ENCODE data around the gene COL1A2. TPM values are rescaled to one million over a fixed set of nuclear protein-coding genes. Genes with fewer than 3 reads are reported as not detected.

COL1A2 gene
- total RNA-seq, 1 experiment from 2014 or later, result 42.1 TPM

GRCh38 chr7:94392393-94392786 lies 2.3 kb upstream of the COL1A2 start:
- Histone ChIP-seq H3K79me2 (ENCODE audit: insufficient read depth, low read length) (no peaks in the 10 kb centered on the region), H2BK12ac (ENCODE audit: insufficient read length, low read depth, low read length) (no peak overlapping the region), H3K23me2 (ENCODE audit: insufficient read length, low read depth, low read length, poor library complexity, severe bottlenecking) (peaks cover 17% of the 10 kb centered on the region), H3K4me2 (ENCODE audit: insufficient read depth, insufficient read length, low read length) (no peak overlapping the region), H3K56ac (ENCODE audit: insufficient read length, low read depth, low read length) (no peak overlapping the region), H2BK120ac (ENCODE audit: low read depth, low read length, poor library complexity, severe bottlenecking) (no peak overlapping the region), H3K4me1 (ENCODE audit: insufficient read depth, low read length) (peaks cover 4% of the 10 kb centered on the region; the same call in 1 of the 2 replicates), H3K4ac (ENCODE audit: low read depth, low read length) (no peak overlapping the region), H4K20me1 (ENCODE audit: control insufficient read depth, insufficient read depth, insufficient read length) (no peaks in the 10 kb centered on the region), H2BK15ac (ENCODE audit: low read depth, low read length) (no peak overlapping the region), H3T11ph (ENCODE audit: low read length) (no peak overlapping the region), H3K79me1 (ENCODE audit: insufficient read depth, low read depth, low read length, poor library complexity, severe bottlenecking) (no peaks in the 10 kb centered on the region), H3K27ac (ENCODE audit: insufficient read length, low read depth, low read length) (no peak overlapping the region), H3K14ac (ENCODE audit: insufficient read depth, low read length) (no peak overlapping the region), H3K27me3 (ENCODE audit: insufficient read depth, low read length) (no peaks in the 10 kb centered on the region), H2BK5ac (ENCODE audit: insufficient read length, low read length) (no peak overlapping the region), H3K9ac (ENCODE audit: extremely low read depth, insufficient read length, low read length) (no peak overlapping the region), H4K5ac (ENCODE audit: insufficient read length, low read depth, low read length) (no peak overlapping the region), H2BK20ac (ENCODE audit: low read depth, low read length, poor library complexity, severe bottlenecking) (no peak overlapping the region), H3K9me3 (ENCODE audit: control insufficient read depth, low read depth, low read length) (no peaks in the 10 kb centered on the region), H2AFZ (ENCODE audit: low read length) (no peak overlapping the region), H4K91ac (ENCODE audit: insufficient read length, low read depth, low read length) (no peak overlapping the region), H3K23ac (ENCODE audit: insufficient read length, low read depth, low read length) (no peak overlapping the region), H3K18ac (ENCODE audit: insufficient read length, low read depth, low read length) (no peak overlapping the region), H2AK5ac (ENCODE audit: insufficient read length, low read length) (no peak overlapping the region), H4K8ac (replicated peaks; ENCODE audit: insufficient read length, low read depth, low read length) (no peak overlapping the region)
- Mint-ChIP-seq H3K9me3 (no peaks in the 10 kb centered on the region), H3K4me1 (peaks cover 38 to 44% of the 10 kb centered on the region in 2 experiments), H3K27ac (no peak overlapping the region), H3K27me3 (ENCODE audit: low read depth) (peaks cover 8% of the 10 kb centered on the region), H3K36me3 (ENCODE audit: insufficient read depth in 1 of 3, low read depth in 3 of 3) (no peaks in the 10 kb centered on the region), H3K4me3 (no peak overlapping the region)
- DNase-seq, result no peak
- TF ChIP-seq CTCF (conservative IDR thresholded peaks at IDR 0.05), result no peak
- WGBS (ENCODE audit: extremely low coverage, insufficient read length, low lambda C conversion rate), result no CpG with 5 or more reads among the region's 1 CpG

All from H9 (cell line).